Activated gamma-delta T cell treated with Interleukin-2 at 50 U/mL for 16 hours (primary cell): ENCODE measurements around the gene LRRC51.
"Not testable (repeated sequence)": the region's sequence is repeated elsewhere in the genome, so short reads cannot be mapped to it uniquely, and the experiment has no call there.

ENCODE experiments used
- DNase-seq: peaks from one replicate; pipeline ENCODE4 v3.0.0-alpha.2; 2020

LRRC51 gene

DNA sequence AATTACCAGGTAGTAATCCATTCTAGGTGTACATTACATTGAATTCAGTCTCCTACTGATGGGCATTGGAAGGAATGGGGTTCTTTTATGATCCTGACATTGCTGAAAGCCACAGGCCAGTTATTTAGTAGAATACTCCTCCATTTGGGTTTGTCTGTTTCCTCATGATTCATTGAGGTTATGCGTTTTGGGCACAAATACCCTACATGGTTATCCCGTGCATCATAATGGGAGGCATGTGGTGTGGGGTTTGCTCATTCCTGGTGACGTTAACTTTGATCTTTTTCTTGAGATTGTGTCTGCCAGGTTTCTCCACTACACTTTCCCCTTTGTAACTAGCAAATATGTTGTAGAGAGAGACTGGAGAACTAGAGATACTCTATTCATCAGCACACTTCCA lies 60.4 kb downstream of the LRRC51 start:
- no peak for DNase-seq

DNA sequence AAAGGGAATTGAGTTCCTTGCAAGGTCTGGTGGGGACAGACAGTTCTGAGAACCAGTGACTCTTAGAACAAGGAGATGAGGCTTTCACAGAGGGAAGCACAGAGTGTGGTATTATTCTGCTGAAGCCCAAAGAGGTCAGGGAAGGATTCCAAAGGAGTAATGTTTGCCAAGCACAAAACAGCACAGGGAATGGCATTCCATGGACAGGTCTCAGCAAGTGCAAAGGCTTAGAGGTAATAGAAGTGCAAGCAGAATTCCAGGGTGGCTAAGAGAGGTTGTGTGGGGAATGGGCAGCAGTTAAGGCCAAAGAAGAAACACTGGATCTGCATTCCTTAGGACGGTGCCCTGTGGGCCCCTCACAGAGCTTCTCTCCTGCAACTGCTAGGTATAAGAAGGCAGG lies 61.4 kb downstream of the LRRC51 start:
- DNase-seq: not testable (repeated sequence)

DNA sequence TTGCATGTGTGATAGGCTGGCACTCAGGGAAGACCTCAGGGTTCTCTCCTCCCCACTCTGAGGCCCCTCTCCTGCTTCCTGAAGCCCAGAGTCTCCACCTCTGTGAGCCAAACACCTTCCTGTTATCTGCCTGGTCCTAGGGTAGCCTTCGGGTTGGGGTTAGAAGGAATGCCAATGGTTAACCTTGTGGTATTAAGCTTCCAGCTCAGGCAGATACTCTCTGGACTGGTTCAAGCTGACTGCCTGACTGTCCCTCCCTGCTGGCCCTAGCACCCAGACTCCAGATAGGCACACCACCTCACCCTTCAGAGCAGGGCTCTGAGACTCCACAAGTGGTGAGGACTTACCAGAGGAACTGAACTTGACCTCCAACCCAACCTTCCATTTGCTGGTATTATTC lies 61.9 kb downstream of the LRRC51 start:
- DNase-seq: not testable (repeated sequence)

DNA sequence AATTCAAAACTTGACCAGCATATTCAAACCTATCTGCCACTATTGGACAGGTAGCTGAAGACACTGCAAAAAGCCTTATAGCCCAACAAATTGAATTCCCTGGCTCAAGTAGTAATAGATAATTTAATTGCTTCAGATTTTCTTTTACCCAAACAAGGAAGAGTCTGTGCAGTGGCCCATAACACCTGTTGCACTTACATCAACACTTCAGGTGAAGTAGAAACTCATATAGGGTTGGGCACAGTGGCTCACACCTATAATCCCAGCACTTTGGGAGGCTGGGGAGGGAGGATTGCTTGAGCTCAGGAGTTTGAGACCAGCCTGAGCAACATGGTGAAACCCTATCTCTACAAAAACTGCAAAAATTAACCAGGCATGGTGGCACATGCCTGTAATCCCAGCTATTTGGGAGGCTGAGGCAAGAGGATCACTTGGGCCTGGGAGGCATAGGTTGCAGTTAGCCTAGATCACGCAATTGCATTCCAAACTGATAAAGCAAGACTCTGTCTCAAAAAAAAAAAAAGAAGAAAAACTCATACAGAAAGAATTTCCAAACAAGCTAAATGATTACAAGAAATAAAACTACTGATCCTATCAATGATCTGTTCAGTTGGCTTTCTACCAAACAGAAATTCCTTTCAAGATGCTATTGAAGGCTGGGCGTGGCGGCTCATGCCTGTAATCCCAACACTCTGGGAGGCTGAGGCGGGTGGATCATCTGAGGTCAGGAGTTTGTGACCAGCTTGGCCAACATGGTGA lies 64.3 kb downstream of the LRRC51 start:
- no peak for DNase-seq
